GM23248 (cell line): Measurements from ENCODE around the gene NUMA1. TPM values are rescaled to one million over a fixed set of nuclear protein-coding genes. Genes with fewer than 3 reads are reported as not detected.

Source experiments
- DNase-seq: peaks from one replicate; pipeline ENCODE4 v3.0.0-alpha.2; 2015
- H2AFZ ChIP-seq: fragments of 200-600 bp; sonication (generic); 2 replicates; pipeline ENCODE4 v1.6.1; 2016; ENCODE audit warnings: antibody characterized with exemption
- H3F3A ChIP-seq: fragments of 200-600 bp; sonication (generic); 2 replicates; pipeline ENCODE4 v1.6.1; 2016; ENCODE audit warnings: mild to moderate bottlenecking, antibody characterized with exemption, mixed run types; ENCODE audit not compliant: insufficient read depth
- H3K27ac ChIP-seq: fragments of 200-600 bp; sonication (generic); 2 replicates; pipeline ENCODE4 v1.5.1; 2016; ENCODE audit warnings: mild to moderate bottlenecking
- H3K27me3 ChIP-seq: fragments of 200-600 bp; sonication (generic); replicated peaks from 2 replicates; pipeline ENCODE4 v1.6.1; 2016; ENCODE audit warnings: mild to moderate bottlenecking; ENCODE audit not compliant: insufficient read depth
- H3K36me3 ChIP-seq: fragments of 200-600 bp; sonication (generic); 2 replicates; pipeline ENCODE4 v1.6.1; 2016; ENCODE audit warnings: low read depth, mild to moderate bottlenecking
- H3K4me1 ChIP-seq: fragments of 200-600 bp; sonication (generic); 2 replicates; pipeline ENCODE4 v1.6.1; 2016; ENCODE audit warnings: mild to moderate bottlenecking; ENCODE audit not compliant: insufficient read depth
- H3K4me2 ChIP-seq: fragments of 200-600 bp; sonication (generic); one replicate; pipeline ENCODE4 v1.6.1; 2016; ENCODE audit warnings: mild to moderate bottlenecking; ENCODE audit not compliant: unreplicated experiment
- H3K4me3 ChIP-seq: fragments of 200-600 bp; sonication (generic); 2 replicates; pipeline ENCODE4 v1.5.1; 2016; ENCODE audit warnings: mild to moderate bottlenecking
- H3K79me2 ChIP-seq: fragments of 200-600 bp; sonication (generic); 2 replicates; pipeline ENCODE4 v1.6.1; 2016; ENCODE audit warnings: mild to moderate bottlenecking; ENCODE audit not compliant: insufficient read depth
- H3K9ac ChIP-seq: fragments of 200-600 bp; sonication (generic); 2 replicates; pipeline ENCODE4 v1.6.1; 2016; ENCODE audit warnings: mild to moderate bottlenecking
- H3K9me2 ChIP-seq: fragments of 200-600 bp; sonication (generic); 2 replicates; pipeline ENCODE4 v1.6.1; 2016; ENCODE audit warnings: mixed run types, mild to moderate bottlenecking, moderate library complexity; ENCODE audit not compliant: insufficient read depth
- H3K9me3 ChIP-seq: fragments of 200-600 bp; sonication (generic); one replicate; pipeline ENCODE4 v1.6.1; 2017; ENCODE audit warnings: low read depth
- H4K20me1 ChIP-seq: fragments of 200-600 bp; sonication (generic); 2 replicates; pipeline ENCODE4 v1.6.0; 2016; ENCODE audit not compliant: insufficient read depth
- EZH2 ChIP-seq: fragments of 200-600 bp; sonication (generic); IDR thresholded peaks from 2 replicates; pipeline ENCODE4 v1.6.1; 2018; ENCODE audit warnings: antibody characterized with exemption, mild to moderate bottlenecking; ENCODE audit not compliant: insufficient read depth, poor library complexity, severe bottlenecking
- EZH2phosphoT487 ChIP-seq: fragments of 200-600 bp; sonication (generic); IDR thresholded peaks from 2 replicates; pipeline ENCODE4 v1.6.1; 2018; ENCODE audit warnings: antibody characterized with exemption, moderate library complexity, mild to moderate bottlenecking, low read depth; ENCODE audit not compliant: insufficient read depth
- WGBS, 2 experiments: methylation state at CpG; one replicate each; pipeline ENCODE4 v1.1.6; 2015 to 2017; ENCODE audit warnings: low lambda C conversion rate in 2 of 2, low coverage in 1 of 2; ENCODE audit errors: missing lambda C conversion rate in 2 of 2; 5-methylcytosine and 5-hydroxymethylcytosine counted together
- in situ Hi-C: fragments of 300-500 bp; cut with MboI; formaldehyde crosslinking; loops from 2 replicates; pipeline ENCODE4 v1.15.0; 2020
- polyA plus RNA-seq: library from polyadenylated mRNA; unstranded; fragments of >200 nt; fragmentation: Nextera tagmentation; extraction: Ambion mirVana; gene quantifications from 2 replicates; pipeline ENCODE4 v1.2.1, GENCODE V29; 2016
- total RNA-seq: library from RNA; depleted of rRNA; stranded (reverse); fragments of >200 nt; shearing (Covaris generic); gene quantifications from 2 replicates; pipeline ENCODE4 v1.2.3, GENCODE V29; 2014

Gene NUMA1
- total and polyA plus RNA-seq, 2 experiments from 2014 or later: 51.5 to 124 TPM

DNA sequence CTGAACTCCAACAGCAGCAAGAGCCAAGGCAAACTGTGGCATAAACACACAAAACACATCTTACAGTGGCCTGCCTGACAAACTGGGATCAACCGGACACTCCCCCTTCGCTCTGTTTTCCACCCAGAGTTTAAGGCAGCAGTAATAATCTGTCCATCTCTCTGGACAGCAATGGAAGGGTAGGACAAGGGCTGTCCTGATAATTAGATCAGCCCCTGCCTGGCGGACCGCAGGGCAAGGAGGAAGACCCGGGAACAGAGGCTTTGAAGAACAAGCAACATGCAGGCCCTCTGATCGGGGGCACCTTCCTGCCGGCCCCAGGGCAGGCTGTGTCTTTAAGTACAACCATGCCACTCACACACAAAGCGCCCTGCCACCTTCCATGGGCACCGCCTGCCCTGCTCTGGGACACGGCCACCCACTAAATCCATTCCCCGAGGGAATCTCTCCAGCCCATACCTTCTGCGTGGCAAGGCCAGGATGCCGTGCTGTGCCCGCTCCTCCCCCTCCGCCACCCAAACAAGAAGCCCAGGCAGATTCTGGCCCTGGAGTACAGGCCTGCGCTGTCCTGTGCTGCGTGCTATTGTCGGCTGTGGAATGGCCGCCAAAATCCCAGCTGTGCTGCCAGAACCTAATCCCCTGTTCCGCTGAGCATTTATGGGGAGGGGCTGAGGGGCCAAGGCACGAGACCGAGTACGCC, 38.8 kb downstream of the NUMA1 start:
- Histone ChIP-seq H3K79me2 (peaks cover 89% of the 10 kb centered on the region), H3K4me2 (peak overlapping the region; percentile 93), H3K36me3 (no peaks in the 10 kb centered on the region), H3K27ac (peak overlapping the region; percentile 99), H3K9me2 (no peaks in the 10 kb centered on the region), H3K4me1 (peaks cover 40% of the 10 kb centered on the region), H3K27me3 (no peaks in the 10 kb centered on the region), H2AFZ (peak overlapping the region; percentile 87), H3K9ac (peak overlapping the region; percentile 98), H3K4me3 (peak overlapping the region; percentile 95), H4K20me1 (no peaks in the 10 kb centered on the region), H3K9me3 (no peaks in the 10 kb centered on the region), H3F3A (peaks cover 48% of the 10 kb centered on the region)
- in situ Hi-C loops: no loop called here
- 1 to 2% methylated on average over 23 of the region's 23 CpGs for WGBS, 2 experiments
- DNase-seq: peak; percentile 91
- no peak for TF ChIP-seq EZH2phosphoT487
- TF ChIP-seq EZH2: no peak

DNA sequence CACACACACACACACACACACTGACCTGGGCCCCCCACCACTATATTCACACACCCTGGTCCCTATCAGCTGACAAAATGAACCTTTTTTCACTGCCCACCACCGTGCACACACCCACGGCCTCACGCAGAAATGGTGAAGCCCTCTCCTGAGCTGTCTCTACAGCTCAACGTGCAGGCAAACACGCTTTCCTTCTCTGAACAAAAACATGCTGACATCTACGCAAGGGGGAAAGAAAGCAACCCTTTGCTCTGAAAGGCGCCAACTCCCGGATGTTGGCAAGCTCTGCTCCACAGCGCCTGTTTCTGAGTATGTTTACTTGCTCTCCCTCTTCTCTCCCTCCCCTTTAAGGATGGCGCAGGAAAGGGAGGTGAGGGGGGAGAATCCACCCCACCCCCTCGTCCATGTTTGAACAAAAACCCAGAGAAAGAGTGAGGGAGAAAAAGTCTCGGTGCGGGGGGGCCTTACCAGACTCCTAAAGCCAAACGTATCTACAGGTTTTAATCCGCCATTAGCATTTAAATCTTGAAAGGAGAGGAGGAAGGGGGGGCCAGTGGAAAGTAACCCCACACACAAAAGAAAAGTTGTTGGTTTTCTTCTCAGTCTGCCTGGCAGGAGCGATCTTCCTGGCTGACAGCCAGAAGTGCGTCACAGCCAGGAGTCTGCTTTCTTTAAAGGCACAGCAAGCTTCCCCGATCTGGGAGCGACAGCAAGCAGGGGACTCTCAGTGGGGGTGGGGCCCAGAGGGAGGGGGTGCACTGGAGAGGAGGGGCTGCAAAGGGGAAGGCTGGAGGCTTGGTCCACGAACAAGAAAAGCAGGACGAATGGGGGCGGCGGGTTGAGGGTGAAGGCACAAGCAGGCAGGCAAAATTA, 39.6 kb downstream of the NUMA1 start:
- Histone ChIP-seq H3K4me3 (peak overlapping the region; percentile 95), H3K79me2 (peaks cover 89% of the 10 kb centered on the region), H3K9me2 (no peaks in the 10 kb centered on the region), H3K4me2 (peak overlapping the region; percentile 93), H3K27ac (peak overlapping the region; percentile 99), H3F3A (peaks cover 48% of the 10 kb centered on the region), H2AFZ (peak overlapping the region; percentile 87), H3K9me3 (no peaks in the 10 kb centered on the region), H3K4me1 (peaks cover 40% of the 10 kb centered on the region), H4K20me1 (no peaks in the 10 kb centered on the region; the same call in 1 of the 2 replicates), H3K27me3 (no peaks in the 10 kb centered on the region), H3K9ac (peak overlapping the region; percentile 98), H3K36me3 (no peaks in the 10 kb centered on the region; the same call in 1 of the 2 replicates)
- in situ Hi-C loops: no loop called here
- no peak for TF ChIP-seq EZH2
- TF ChIP-seq EZH2phosphoT487: no peak
- WGBS, 2 experiments: 0 to 1% methylated on average over 21 to 23 of the region's 23 CpGs
- DNase-seq: peak; percentile 94

DNA sequence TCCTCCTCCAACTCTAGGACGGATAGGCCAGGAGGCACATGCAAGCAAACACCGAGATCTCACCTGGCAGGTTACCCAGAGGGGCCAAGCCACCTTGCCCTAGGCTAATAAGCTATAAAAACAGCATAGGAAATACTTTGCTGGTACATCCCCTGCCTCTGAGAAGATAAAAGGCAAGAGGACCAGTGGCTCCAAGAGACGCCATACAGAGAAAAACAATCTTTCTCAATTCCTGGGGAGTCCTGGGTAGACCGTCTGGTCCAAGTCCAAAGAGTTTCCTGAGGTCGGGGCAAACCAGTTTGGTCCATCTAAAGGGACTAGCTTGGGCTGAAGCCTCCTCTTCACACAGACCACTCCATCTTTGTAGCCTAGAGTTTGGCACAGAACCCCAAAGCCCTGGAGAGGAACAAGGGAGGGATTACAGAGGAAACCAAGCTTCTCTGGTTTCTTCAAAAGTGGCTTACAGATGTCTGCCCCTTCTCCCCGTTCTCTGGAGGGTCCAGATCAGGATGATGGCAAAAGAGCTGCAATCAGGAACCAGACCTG, 40.4 kb downstream of the NUMA1 start:
- in situ Hi-C loops: no loop called here
- Histone ChIP-seq H3K9me2 (no peaks in the 10 kb centered on the region), H3K27ac (peak overlapping the region; percentile 99), H3F3A (peaks cover 48% of the 10 kb centered on the region), H3K9ac (peak overlapping the region; percentile 98), H3K79me2 (peaks cover 89% of the 10 kb centered on the region), H3K4me2 (peak overlapping the region; percentile 93), H4K20me1 (no peaks in the 10 kb centered on the region; the same call in 1 of the 2 replicates), H3K4me3 (peak overlapping the region; percentile 95), H3K27me3 (no peaks in the 10 kb centered on the region), H3K9me3 (no peaks in the 10 kb centered on the region), H3K36me3 (peaks cover 3% of the 10 kb centered on the region; the same call in 1 of the 2 replicates), H3K4me1 (peaks cover 40% of the 10 kb centered on the region), H2AFZ (0 out of 2 replicates have a peak overlapping the region, but pooled peaks have one; percentile 33)
- DNase-seq: peak; percentile 24
- WGBS, 2 experiments: 8 to 9% methylated on average over 6 of the region's 6 CpGs
- TF ChIP-seq EZH2phosphoT487 (no peak), EZH2 (no peak)
